GM23248 (cell line): Measurements from ENCODE around the gene MAGEB10. TPM values are rescaled to one million over a fixed set of nuclear protein-coding genes. Genes with fewer than 3 reads are reported as not detected.

Experiments
- DNase-seq: peaks from one replicate; pipeline ENCODE4 v3.0.0-alpha.2; 2015
- H2AFZ ChIP-seq: fragments of 200-600 bp; sonication (generic); 2 replicates; pipeline ENCODE4 v1.6.1; 2016; ENCODE audit warnings: antibody characterized with exemption
- H3F3A ChIP-seq: fragments of 200-600 bp; sonication (generic); 2 replicates; pipeline ENCODE4 v1.6.1; 2016; ENCODE audit warnings: mild to moderate bottlenecking, antibody characterized with exemption, mixed run types; ENCODE audit not compliant: insufficient read depth
- H3K27ac ChIP-seq: fragments of 200-600 bp; sonication (generic); 2 replicates; pipeline ENCODE4 v1.5.1; 2016; ENCODE audit warnings: mild to moderate bottlenecking
- H3K27me3 ChIP-seq: fragments of 200-600 bp; sonication (generic); replicated peaks from 2 replicates; pipeline ENCODE4 v1.6.1; 2016; ENCODE audit warnings: mild to moderate bottlenecking; ENCODE audit not compliant: insufficient read depth
- H3K36me3 ChIP-seq: fragments of 200-600 bp; sonication (generic); 2 replicates; pipeline ENCODE4 v1.6.1; 2016; ENCODE audit warnings: low read depth, mild to moderate bottlenecking
- H3K4me1 ChIP-seq: fragments of 200-600 bp; sonication (generic); 2 replicates; pipeline ENCODE4 v1.6.1; 2016; ENCODE audit warnings: mild to moderate bottlenecking; ENCODE audit not compliant: insufficient read depth
- H3K4me2 ChIP-seq: fragments of 200-600 bp; sonication (generic); one replicate; pipeline ENCODE4 v1.6.1; 2016; ENCODE audit warnings: mild to moderate bottlenecking; ENCODE audit not compliant: unreplicated experiment
- H3K4me3 ChIP-seq: fragments of 200-600 bp; sonication (generic); 2 replicates; pipeline ENCODE4 v1.5.1; 2016; ENCODE audit warnings: mild to moderate bottlenecking
- H3K79me2 ChIP-seq: fragments of 200-600 bp; sonication (generic); 2 replicates; pipeline ENCODE4 v1.6.1; 2016; ENCODE audit warnings: mild to moderate bottlenecking; ENCODE audit not compliant: insufficient read depth
- H3K9ac ChIP-seq: fragments of 200-600 bp; sonication (generic); 2 replicates; pipeline ENCODE4 v1.6.1; 2016; ENCODE audit warnings: mild to moderate bottlenecking
- H3K9me2 ChIP-seq: fragments of 200-600 bp; sonication (generic); 2 replicates; pipeline ENCODE4 v1.6.1; 2016; ENCODE audit warnings: mixed run types, mild to moderate bottlenecking, moderate library complexity; ENCODE audit not compliant: insufficient read depth
- H3K9me3 ChIP-seq: fragments of 200-600 bp; sonication (generic); one replicate; pipeline ENCODE4 v1.6.1; 2017; ENCODE audit warnings: low read depth
- H4K20me1 ChIP-seq: fragments of 200-600 bp; sonication (generic); 2 replicates; pipeline ENCODE4 v1.6.0; 2016; ENCODE audit not compliant: insufficient read depth
- EZH2 ChIP-seq: fragments of 200-600 bp; sonication (generic); IDR thresholded peaks from 2 replicates; pipeline ENCODE4 v1.6.1; 2018; ENCODE audit warnings: antibody characterized with exemption, mild to moderate bottlenecking; ENCODE audit not compliant: insufficient read depth, poor library complexity, severe bottlenecking
- EZH2phosphoT487 ChIP-seq: fragments of 200-600 bp; sonication (generic); IDR thresholded peaks from 2 replicates; pipeline ENCODE4 v1.6.1; 2018; ENCODE audit warnings: antibody characterized with exemption, moderate library complexity, mild to moderate bottlenecking, low read depth; ENCODE audit not compliant: insufficient read depth
- WGBS, 2 experiments: methylation state at CpG; one replicate each; pipeline ENCODE4 v1.1.6; 2015 to 2017; ENCODE audit warnings: low lambda C conversion rate in 2 of 2, low coverage in 1 of 2; ENCODE audit errors: missing lambda C conversion rate in 2 of 2; 5-methylcytosine and 5-hydroxymethylcytosine counted together
- in situ Hi-C: fragments of 300-500 bp; cut with MboI; formaldehyde crosslinking; loops from 2 replicates; pipeline ENCODE4 v1.15.0; 2020
- polyA plus RNA-seq: library from polyadenylated mRNA; unstranded; fragments of >200 nt; fragmentation: Nextera tagmentation; extraction: Ambion mirVana; gene quantifications from 2 replicates; pipeline ENCODE4 v1.2.1, GENCODE V29; 2016
- total RNA-seq: library from RNA; depleted of rRNA; stranded (reverse); fragments of >200 nt; shearing (Covaris generic); gene quantifications from 2 replicates; pipeline ENCODE4 v1.2.3, GENCODE V29; 2014; rRNA removed

MAGEB10 gene, protein sequence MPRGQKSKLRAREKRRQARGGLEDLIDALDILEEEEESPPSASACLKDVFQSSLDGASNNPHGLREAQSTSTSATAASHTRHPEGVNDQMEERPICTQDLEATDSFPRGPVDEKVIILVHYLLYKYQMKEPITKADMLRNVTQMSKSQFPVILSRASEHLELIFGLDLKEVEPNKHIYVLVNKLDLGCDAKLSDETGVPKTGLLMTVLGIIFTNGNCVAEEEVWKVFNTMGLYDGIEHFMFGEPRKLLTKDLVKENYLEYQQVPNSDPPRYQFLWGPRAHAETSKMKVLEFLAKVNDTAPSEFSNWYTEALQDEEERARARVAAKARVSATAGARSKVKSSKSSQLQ
- total RNA-seq (not detected in 2 replicates), polyA plus RNA-seq (not detected in 2 replicates)

DNA sequence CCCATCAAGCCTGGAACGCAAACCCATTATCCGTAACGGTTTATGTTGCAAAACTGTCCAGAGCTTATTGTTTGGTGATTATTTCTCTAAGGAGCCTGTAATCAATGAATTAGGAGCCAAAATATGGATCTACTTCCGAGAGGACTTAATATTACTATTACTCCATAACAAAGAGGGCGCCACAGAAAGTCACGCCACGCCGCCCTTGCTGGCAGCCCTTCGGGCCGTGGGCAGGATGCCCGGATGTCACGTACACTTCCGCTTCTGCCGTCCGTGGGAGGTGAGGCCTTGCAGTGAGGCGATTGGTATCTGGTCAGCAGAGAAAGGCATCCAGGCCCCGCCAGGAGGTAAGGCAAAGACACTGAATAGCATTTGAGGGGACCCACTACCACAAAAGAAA, at the start of gene MAGEB10:
Gene MAGEB10, plus strand, starts transcription at position 301 of the 400 bp plus-strand sequence. CDS start 13,317 bp downstream, outside the sequence.
- Histone ChIP-seq H3K27ac (no peak within 1 kb of the TSS), H2AFZ (no peak within 1 kb of the TSS), H3K4me2 (no peak within 1 kb of the TSS), H3K9me3 (no peaks in the 10 kb centered on the region), H3K4me3 (no peak within 1 kb of the TSS), H3K27me3 (no peaks in the 10 kb centered on the region), H3K36me3 (no peaks in the 10 kb centered on the region), H3F3A (no peaks in the 10 kb centered on the region), H3K9me2 (no peaks in the 10 kb centered on the region), H4K20me1 (no peaks in the 10 kb centered on the region), H3K79me2 (no peaks in the 10 kb centered on the region), H3K9ac (no peak within 1 kb of the TSS), H3K4me1 (no peaks in the 10 kb centered on the region)
- in situ Hi-C loops, result no loop called here
- WGBS, 2 experiments, result 77 to 82% methylated on average over 9 to 17 of the region's 17 CpGs
- TF ChIP-seq EZH2phosphoT487 (no peak), EZH2 (no peak)
- no peak for DNase-seq

DNA sequence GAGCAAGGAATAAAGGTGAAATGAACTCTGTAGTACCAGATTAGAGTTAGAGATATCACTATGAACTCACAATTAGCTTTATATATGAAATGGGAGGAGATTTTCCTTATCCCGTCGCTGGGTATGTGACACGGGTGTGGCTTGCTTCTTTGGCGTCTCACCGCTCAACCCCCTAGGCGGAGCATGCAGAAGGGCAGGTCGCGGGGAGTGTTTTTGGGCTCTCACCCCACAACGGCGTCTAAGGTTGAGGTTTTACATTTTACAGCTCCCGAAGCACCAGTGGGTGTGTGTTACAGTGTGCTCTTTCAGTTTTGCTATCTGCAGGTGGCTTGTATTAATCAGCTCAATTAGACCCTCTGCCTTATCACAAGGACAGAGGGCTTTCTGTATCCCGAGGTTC, 42.1 kb upstream of the MAGEB10 start:
- H3K9me3 ChIP-seq, result no peaks in the 10 kb centered on the region
- no peak overlapping the region for H2AFZ ChIP-seq
- H3K9me2 ChIP-seq, result no peaks in the 10 kb centered on the region
- no peaks in the 10 kb centered on the region for H3K79me2 ChIP-seq
- H3K4me2 ChIP-seq, result no peak overlapping the region
- no peaks in the 10 kb centered on the region for H3K27me3 ChIP-seq
- in situ Hi-C loops, result no loop called here
- TF ChIP-seq EZH2, result no peak
- no peaks in the 10 kb centered on the region for H4K20me1 ChIP-seq
- no peaks in the 10 kb centered on the region for H3F3A ChIP-seq
- no peak overlapping the region for H3K9ac ChIP-seq
- no peak overlapping the region for H3K4me3 ChIP-seq
- DNase-seq, result no peak
- no peaks in the 10 kb centered on the region for H3K4me1 ChIP-seq
- 59 to 63% methylated on average over 6 to 10 of the region's 12 CpGs for WGBS, 2 experiments
- H3K36me3 ChIP-seq, result no peaks in the 10 kb centered on the region
- no peak overlapping the region for H3K27ac ChIP-seq

DNA sequence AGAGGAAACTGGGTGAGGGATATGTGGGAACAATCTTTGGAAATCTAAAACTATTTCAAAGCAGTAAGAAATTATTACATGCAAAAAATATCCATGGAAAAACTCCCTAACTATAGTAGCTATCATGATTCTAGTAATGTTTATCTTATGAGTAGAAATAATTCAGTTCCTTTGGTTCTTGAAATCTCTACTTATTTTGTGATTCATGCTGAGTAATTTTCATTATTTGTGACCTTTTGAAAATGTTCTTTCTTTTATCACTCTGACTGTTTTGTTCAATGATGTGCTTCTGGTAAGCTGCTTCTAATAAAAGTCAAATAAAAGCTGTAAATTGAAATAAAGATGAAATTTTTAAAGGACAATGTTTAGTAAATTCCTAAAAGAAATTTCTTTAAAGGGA, 40.4 kb upstream of the MAGEB10 start:
- in situ Hi-C loops, result no loop called here
- no peaks in the 10 kb centered on the region for H3K27me3 ChIP-seq
- no peak overlapping the region for H3K4me2 ChIP-seq
- no peaks in the 10 kb centered on the region for H3K9me2 ChIP-seq
- no peaks in the 10 kb centered on the region for H3K79me2 ChIP-seq
- H3K9me3 ChIP-seq, result no peaks in the 10 kb centered on the region
- no peak overlapping the region for H2AFZ ChIP-seq
- no peaks in the 10 kb centered on the region for H3F3A ChIP-seq
- no peaks in the 10 kb centered on the region for H3K4me1 ChIP-seq
- H4K20me1 ChIP-seq, result no peaks in the 10 kb centered on the region
- H3K27ac ChIP-seq, result no peak overlapping the region
- DNase-seq, result no peak
- no peak for TF ChIP-seq EZH2phosphoT487
- TF ChIP-seq EZH2, result no peak
- H3K9ac ChIP-seq, result no peak overlapping the region
- no peak overlapping the region for H3K4me3 ChIP-seq
- H3K36me3 ChIP-seq, result no peaks in the 10 kb centered on the region

DNA sequence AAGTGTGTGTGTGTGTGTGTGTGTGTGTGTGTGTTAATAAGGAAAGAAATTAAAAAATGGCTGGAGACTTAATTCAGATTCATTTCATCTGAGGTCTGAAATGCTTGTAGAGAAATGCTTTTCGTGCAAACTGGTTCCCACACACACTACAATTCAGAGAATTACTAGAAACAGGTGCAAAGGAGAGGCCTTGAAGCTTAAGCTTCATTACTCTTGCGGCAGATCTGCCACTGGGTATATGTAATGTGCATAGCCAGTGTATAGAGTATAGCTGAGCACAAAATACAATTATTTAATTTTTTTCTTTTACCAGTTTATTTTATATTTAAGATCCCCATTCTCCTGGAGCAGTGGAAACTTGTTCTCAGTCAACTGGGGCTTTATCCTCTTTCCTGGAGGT, 31.8 kb upstream of the MAGEB10 start:
- H3F3A ChIP-seq, result no peaks in the 10 kb centered on the region
- no peak overlapping the region for H2AFZ ChIP-seq
- no peaks in the 10 kb centered on the region for H4K20me1 ChIP-seq
- no peak overlapping the region for H3K9ac ChIP-seq
- H3K4me3 ChIP-seq, result no peak overlapping the region
- H3K27me3 ChIP-seq, result no peaks in the 10 kb centered on the region
- no peaks in the 10 kb centered on the region for H3K9me3 ChIP-seq
- in situ Hi-C loops, result no loop called here
- DNase-seq, result no peak
- H3K79me2 ChIP-seq, result no peaks in the 10 kb centered on the region
- WGBS, 2 experiments, result 23 to 43% methylated on average over 2 of the region's 2 CpGs
- H3K27ac ChIP-seq, result no peak overlapping the region
- no peaks in the 10 kb centered on the region for H3K36me3 ChIP-seq
- no peaks in the 10 kb centered on the region for H3K9me2 ChIP-seq
- no peak for TF ChIP-seq EZH2phosphoT487
- no peak for TF ChIP-seq EZH2
- no peaks in the 10 kb centered on the region for H3K4me1 ChIP-seq
- H3K4me2 ChIP-seq, result no peak overlapping the region
